Common myeloid progenitor, CD34-positive (primary cell): ENCODE measurements around the gene NCOA7.
"Not testable (repeated sequence)": the region's sequence is repeated elsewhere in the genome, so short reads cannot be mapped to it uniquely, and the experiment has no call there.

Experiments used
- CTCF ChIA-PET: fragments of 350-600 bp; sonication (Branson Sonifier 250); formaldehyde crosslinking; loops from one replicate; lab custom pipeline; 2021; ENCODE audit warnings: antibody characterized with exemption; lab: Charles Lee
- POLR2A ChIA-PET: fragments of 350-600 bp; sonication (Branson Sonifier 250); formaldehyde crosslinking; loops from one replicate; lab custom pipeline; 2021; ENCODE audit warnings: antibody characterized with exemption; lab: Charles Lee
- DNase-seq, 3 donors: peaks; one replicate each; pipeline versions ENCODE4 v3.0.0 to v3.0.0-alpha.2; 2013
- H3K27ac ChIP-seq, 2 experiments: 1 replicate in 1 of 2; 2 replicates in 1 of 2; pipeline ENCODE4 v1.7.0; 2013; ENCODE audit warnings: inconsistent platforms in 2 of 2, low read length in 2 of 2, mild to moderate bottlenecking in 2 of 2, low read depth in 1 of 2, moderate library complexity in 1 of 2; ENCODE audit not compliant: severe bottlenecking in 2 of 2, insufficient read depth in 1 of 2, poor library complexity in 1 of 2
- H3K27me3 ChIP-seq, 5 experiments: replicated peaks in 2 of 5; 1 replicate in 3 of 5; 2 replicates in 2 of 5; pipeline versions ENCODE4 v1.6.1 to v1.7.0; 2013; ENCODE audit warnings: low read length in 4 of 5, mild to moderate bottlenecking in 2 of 5, moderate library complexity in 2 of 5, inconsistent platforms in 1 of 5; ENCODE audit not compliant: insufficient read depth in 5 of 5, control insufficient read depth in 4 of 5
- H3K36me3 ChIP-seq, 4 experiments: 1 replicate in 2 of 4; 2 replicates in 2 of 4; pipeline versions ENCODE4 v1.6.1 to v1.7.0; 2013; ENCODE audit warnings: low read length in 3 of 4, control low read depth in 1 of 4, mild to moderate bottlenecking in 1 of 4; ENCODE audit not compliant: control insufficient read depth in 4 of 4, insufficient read depth in 4 of 4
- H3K4me1 ChIP-seq, 4 experiments: 1 replicate in 3 of 4; 2 replicates in 1 of 4; pipeline versions ENCODE4 v1.6.1 to v1.7.1; 2013; ENCODE audit warnings: low read length in 3 of 4, mild to moderate bottlenecking in 3 of 4, control low read depth in 1 of 4, inconsistent platforms in 1 of 4, moderate library complexity in 1 of 4; ENCODE audit not compliant: control insufficient read depth in 4 of 4, insufficient read depth in 4 of 4; ENCODE audit errors: control extremely low read depth in 1 of 4
- H3K4me3 ChIP-seq, 7 experiments: 1 replicate in 4 of 7; 2 replicates in 3 of 7; pipeline versions ENCODE4 v1.5.1 to v1.7.0; 2013; ENCODE audit warnings: mild to moderate bottlenecking in 7 of 7, low read length in 6 of 7, moderate library complexity in 6 of 7, inconsistent platforms in 2 of 7, low read depth in 2 of 7, control low read depth in 1 of 7; ENCODE audit not compliant: insufficient read depth in 4 of 7, control insufficient read depth in 1 of 7; ENCODE audit errors: extremely low read depth in 1 of 7
- H3K9me3 ChIP-seq, 5 experiments: 1 replicate in 4 of 5; 2 replicates in 1 of 5; pipeline versions ENCODE4 v1.6.1 to v1.7.1; 2013; ENCODE audit warnings: low read length in 4 of 5, mild to moderate bottlenecking in 2 of 5, inconsistent platforms in 1 of 5, low read depth in 1 of 5, moderate library complexity in 1 of 5; ENCODE audit not compliant: control insufficient read depth in 4 of 5, insufficient read depth in 2 of 5; ENCODE audit errors: control extremely low read depth in 1 of 5
- WGBS: methylation state at CpG from one replicate; pipeline ENCODE4 v1.1.5; 2013; ENCODE audit not compliant: insufficient coverage; 5-methylcytosine and 5-hydroxymethylcytosine counted together

The NCOA7 gene

GRCh38 chr6:125932451-125932795 lies 141.7 kb downstream of the NCOA7 start:
- Histone ChIP-seq H3K36me3 (peaks cover 2 to 38% (median 20%) of the 10 kb centered on the region in 4 experiments), H3K4me3 (no peak overlapping the region), H3K4me1 (peaks cover 0 to 6% (median 2%) of the 10 kb centered on the region in 4 experiments), H3K27ac (no peak overlapping the region), H3K27me3 (no peaks in the 10 kb centered on the region), H3K9me3 (no peaks in the 10 kb centered on the region)
- no peak for DNase-seq
- CTCF ChIA-PET, result interaction anchor here (0.8 to 1.9 kb wide), 9 partner anchors 8 to 142 kb away, joined by 3 to 8 read pairs (median 4); partner anchors contain the start of genes HINT3 and NCOA7
- POLR2A ChIA-PET, result no interaction called here

- POLR2A ChIA-PET, H3K4me1 ChIP-seq, H3K4me3 ChIP-seq, DNase-seq, H3K27me3 ChIP-seq, H3K27ac ChIP-seq, H3K9me3 ChIP-seq: not testable (repeated sequence)
- WGBS, result 100% methylated on average over 3 of the region's 5 CpGs
- CTCF ChIA-PET, result interaction anchor here (0.7 to 2.1 kb wide), 3 partner anchors 11 to 62 kb away, joined by 3 to 6 read pairs (median 5); no protein-coding TSS in a partner anchor
- H3K36me3 ChIP-seq, result peaks cover 0 to 14% (median 6%) of the 10 kb centered on the region in 4 experiments
Measured at GRCh38 chr6:125935520-125935919, 144.8 kb downstream of the NCOA7 start.

DNA sequence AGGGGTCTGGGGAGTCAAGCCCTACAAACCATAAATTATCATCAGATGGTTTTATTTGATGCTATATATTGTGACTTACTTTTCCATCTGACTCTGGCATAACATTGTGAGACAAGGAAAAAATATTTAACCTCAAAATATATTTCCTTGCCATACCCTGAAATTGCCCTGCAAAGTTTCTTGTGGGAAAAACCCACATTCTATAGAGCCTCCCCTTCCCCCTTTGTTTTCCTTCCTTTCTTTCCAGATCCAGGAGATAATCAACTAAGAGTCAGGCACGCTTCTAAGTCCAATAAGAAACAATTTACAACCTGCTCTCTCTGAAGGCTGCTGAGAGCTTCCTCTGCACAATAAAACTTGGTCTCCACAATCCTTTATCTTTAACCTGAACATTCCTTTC lies 148.3 kb downstream of the NCOA7 start:
- ChIA-PET POLR2A (no interaction called here), CTCF (interaction anchor here (0.6 to 3.0 kb wide), 6 partner anchors 9 to 149 kb away, joined by 3 to 11 read pairs (median 4); partner anchors contain the start of gene HINT3)
- H3K36me3 ChIP-seq, result no peaks in the 10 kb centered on the region
- WGBS, result 0% methylated on average over 1 of the region's 1 CpG
- H3K27ac ChIP-seq, result no peak overlapping the region
- no peak overlapping the region for H3K4me3 ChIP-seq
- H3K4me1 ChIP-seq, result peaks cover 0 to 14% (median 4%) of the 10 kb centered on the region in 4 experiments
- no peaks in the 10 kb centered on the region for H3K9me3 ChIP-seq
- DNase-seq, result no peak
- H3K27me3 ChIP-seq, result no peaks in the 10 kb centered on the region

DNA sequence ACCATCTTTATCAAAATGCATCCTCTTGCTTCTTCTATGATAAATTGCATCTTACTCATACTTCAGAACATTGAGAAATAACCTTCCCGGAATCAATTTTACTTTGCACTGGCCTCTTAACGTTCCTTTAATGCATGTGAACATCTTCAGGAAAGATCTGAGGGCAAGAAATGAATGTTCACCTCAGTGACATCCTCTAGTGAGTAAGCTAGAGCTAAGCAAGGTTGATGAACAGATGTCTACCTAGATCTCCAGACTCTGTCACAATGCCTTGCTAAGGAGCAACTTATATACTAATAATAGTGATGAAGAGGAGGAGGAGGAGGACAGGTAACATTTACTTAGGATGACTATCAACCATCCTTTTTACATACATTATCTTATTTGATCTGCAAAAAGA lies 149.0 kb downstream of the NCOA7 start:
- ChIA-PET CTCF (interaction anchor here (0.9 to 3.0 kb wide), 2 partner anchors 13 to 23 kb away, joined by 3 to 11 read pairs; no protein-coding TSS in a partner anchor), POLR2A (no interaction called here)
- H3K4me3 ChIP-seq, result no peak overlapping the region
- WGBS, result 92% methylated on average over 2 of the region's 2 CpGs
- H3K27me3 ChIP-seq, result no peaks in the 10 kb centered on the region
- peaks cover 0 to 21% (median 10%) of the 10 kb centered on the region in 4 experiments for H3K4me1 ChIP-seq
- no peak for DNase-seq
- no peak overlapping the region for H3K27ac ChIP-seq
- H3K36me3 ChIP-seq, result no peaks in the 10 kb centered on the region
- no peaks in the 10 kb centered on the region for H3K9me3 ChIP-seq

- Histone ChIP-seq H3K27me3 (no peaks in the 10 kb centered on the region), H3K36me3 (no peaks in the 10 kb centered on the region), H3K9me3 (no peaks in the 10 kb centered on the region), H3K4me1 (peaks cover 3 to 28% (median 11%) of the 10 kb centered on the region in 4 experiments), H3K27ac (no peak overlapping the region), H3K4me3 (no peak overlapping the region)
- POLR2A ChIA-PET, result no interaction called here
- no peak for DNase-seq
- WGBS, result 100% methylated on average over 2 of the region's 5 CpGs
- CTCF ChIA-PET, result interaction anchor here (1.0 to 3.0 kb wide), 6 partner anchors 8 to 159 kb away, joined by 3 to 11 read pairs (median 4); no protein-coding TSS in a partner anchor
Measured at GRCh38 chr6:125940247-125941041, 149.7 kb downstream of the NCOA7 start.

DNA sequence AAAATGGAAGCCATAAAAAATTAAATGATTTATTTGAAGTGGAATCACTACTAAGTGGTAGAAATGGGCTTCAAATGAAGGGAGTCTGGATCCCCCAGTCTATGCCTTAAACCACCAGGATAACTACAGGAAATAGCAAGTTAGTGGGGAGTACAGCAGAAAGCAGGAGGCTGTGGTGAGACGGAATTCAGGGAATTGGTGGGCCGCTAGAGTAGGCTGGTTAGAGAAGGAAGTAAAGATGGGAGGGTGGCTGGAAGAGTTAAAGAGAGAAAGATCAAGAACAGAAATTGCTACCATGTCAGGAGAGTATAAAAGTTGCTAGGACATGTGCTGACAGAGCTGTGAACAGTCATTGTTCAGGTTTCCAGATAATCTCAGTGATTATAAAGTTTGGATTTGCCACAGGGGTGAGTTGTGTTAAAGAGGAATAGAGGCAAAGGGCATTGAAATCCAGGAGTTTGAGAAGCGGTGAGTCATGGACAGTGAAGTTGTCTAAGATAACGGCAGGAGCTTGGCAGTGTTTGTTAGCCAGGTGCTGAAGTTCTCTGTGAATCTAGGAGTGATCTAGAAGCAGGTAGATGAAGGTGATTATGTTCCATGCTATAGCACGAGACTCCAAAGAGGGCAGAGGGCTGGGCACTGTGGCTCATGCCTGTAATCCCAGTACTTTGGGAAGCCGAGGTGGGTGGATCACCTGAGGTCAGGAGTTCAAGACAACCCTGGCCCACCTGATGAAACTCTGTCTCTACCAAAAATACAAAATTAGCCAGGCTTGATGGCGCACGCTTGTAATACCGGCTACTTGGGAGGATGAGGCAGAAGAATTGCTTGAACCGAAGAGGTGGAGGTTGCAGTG lies 152.1 kb downstream of the NCOA7 start:
- DNase-seq, result no peak
- ChIA-PET POLR2A (interaction anchor here (0.9 kb wide), 1 partner anchor 151 kb away, joined by 3 read pairs; no protein-coding TSS in a partner anchor), CTCF (interaction anchor here (0.7 to 3.3 kb wide), 9 partner anchors 9 to 36 kb away, joined by 3 to 13 read pairs (median 4); partner anchors contain the start of gene HINT3)
- no peaks in the 10 kb centered on the region for H3K9me3 ChIP-seq
- peaks cover 8 to 42% (median 16%) of the 10 kb centered on the region in 4 experiments for H3K4me1 ChIP-seq
- 95% methylated on average over 10 of the region's 10 CpGs for WGBS
- H3K27ac ChIP-seq, result no peak overlapping the region
- no peak overlapping the region for H3K4me3 ChIP-seq
- H3K36me3 ChIP-seq, result no peaks in the 10 kb centered on the region
- H3K27me3 ChIP-seq, result no peaks in the 10 kb centered on the region
